LoVo (cell line): ENCODE measurements around the gene S100A6.
"Not testable (repeated sequence)": the region's sequence is repeated elsewhere in the genome, so short reads cannot be mapped to it uniquely, and the experiment has no call there.

ENCODE experiments used
- DNase-seq: peaks from one replicate; pipeline ENCODE4 v3.0.0-alpha.2; 2016; ENCODE audit warnings: low spot score

S100A6 gene

GRCh38 chr1:153531638-153532037, 4.2 kb downstream of the S100A6 start:
- no peak for DNase-seq

- DNase-seq: no peak
Observed at GRCh38 chr1:153527683-153528040, 8.1 kb downstream of the S100A6 start.

- no peak for DNase-seq
Observed at GRCh38 chr1:153527023-153527682, 8.6 kb downstream of the S100A6 start.

- peak; percentile 57 for DNase-seq
Observed at GRCh38 chr1:153526132-153526543, 9.7 kb downstream of the S100A6 start.

- no peak for DNase-seq
Observed at GRCh38 chr1:153525088-153525728, 10.6 kb downstream of the S100A6 start.

GRCh38 chr1:153522353-153523048, 13.3 kb downstream of the S100A6 start:
- DNase-seq: not testable (repeated sequence)

GRCh38 chr1:153521808-153522207, 14.0 kb downstream of the S100A6 start:
- DNase-seq: not testable (repeated sequence)

GRCh38 chr1:153520818-153521476, 14.8 kb downstream of the S100A6 start:
- no peak for DNase-seq

- peak; percentile 46 for DNase-seq
Observed at GRCh38 chr1:153520137-153520691, 15.6 kb downstream of the S100A6 start.

GRCh38 chr1:153519242-153519641, 16.5 kb downstream of the S100A6 start:
- no peak for DNase-seq

- peak; percentile 93 for DNase-seq
Observed at GRCh38 chr1:153515504-153516394, 20.0 kb downstream of the S100A6 start.

- DNase-seq: no peak
Observed at GRCh38 chr1:153513666-153514065, 22.1 kb downstream of the S100A6 start.

- DNase-seq: no peak
Observed at GRCh38 chr1:153513023-153513422, 22.8 kb downstream of the S100A6 start.

- DNase-seq: peak; percentile 89
Observed at GRCh38 chr1:153510984-153511410, 24.8 kb downstream of the S100A6 start.

GRCh38 chr1:153509729-153510354, 25.9 kb downstream of the S100A6 start:
- DNase-seq: no peak

GRCh38 chr1:153509036-153509435, 26.8 kb downstream of the S100A6 start:
- no peak for DNase-seq

- no peak for DNase-seq
Observed at GRCh38 chr1:153507926-153508583, 27.7 kb downstream of the S100A6 start.

GRCh38 chr1:153506831-153507413, 28.9 kb downstream of the S100A6 start:
- DNase-seq: peak; percentile 36

- no peak for DNase-seq
Observed at GRCh38 chr1:153506386-153506785, 29.4 kb downstream of the S100A6 start.

- no peak for DNase-seq
Observed at GRCh38 chr1:153505576-153505975, 30.2 kb downstream of the S100A6 start.
